ENCODE results near the gene SVIL.
"Not testable (repeated sequence)": the region's sequence is repeated elsewhere in the genome, so short reads cannot be mapped to it uniquely, and the experiment has no call there.

The SVIL gene

DNA sequence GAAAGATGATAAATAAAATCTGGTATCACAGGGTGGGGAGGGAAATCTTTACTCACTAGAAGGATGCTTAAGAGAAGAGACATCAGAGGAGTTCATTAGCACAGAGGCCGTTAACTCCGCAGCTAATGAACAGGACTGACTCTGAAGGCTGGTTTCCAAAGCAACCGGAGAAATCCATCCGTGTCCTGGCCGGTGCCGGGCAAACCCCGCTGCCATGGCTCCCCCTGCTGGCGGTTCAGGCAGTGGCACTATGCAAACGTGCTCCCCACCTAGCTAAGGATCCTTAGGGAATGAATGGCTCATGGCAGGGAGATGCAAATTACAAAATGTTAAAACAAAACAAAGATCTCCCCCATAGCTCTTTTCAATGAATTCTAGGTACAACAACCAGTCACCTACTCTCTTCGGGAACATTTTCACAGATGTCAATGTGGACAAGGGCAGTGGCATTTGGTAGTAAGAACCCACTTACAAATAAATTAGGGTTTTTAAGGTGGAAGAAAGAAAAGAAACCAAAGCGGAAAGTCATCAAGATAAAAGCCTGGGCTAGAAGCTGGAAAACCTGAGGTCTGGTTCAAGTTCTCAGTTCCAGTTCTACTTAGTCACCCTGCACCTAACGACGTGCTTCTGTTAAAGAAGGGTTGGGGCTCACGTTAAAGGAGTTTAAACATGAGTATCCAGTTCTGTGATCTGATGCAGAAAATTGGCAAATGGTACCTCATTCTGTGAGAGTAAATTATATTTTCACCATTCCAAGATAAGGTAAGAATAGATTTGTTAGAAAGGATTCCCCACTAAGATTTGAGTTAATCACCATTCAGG, 138.2 kb downstream of the SVIL start:
- Mint-ChIP-seq H3K9me3 (no peaks in the 10 kb centered on the region), H3K4me3 (no peak overlapping the region), H3K27ac (no peak overlapping the region), H3K27me3 (ENCODE audit: low read depth) (no peaks in the 10 kb centered on the region), H3K4me1 (peaks cover 5% of the 10 kb centered on the region), H3K36me3 (ENCODE audit: low read depth) (peaks cover 47% of the 10 kb centered on the region)
- TF ChIP-seq, protein P1, sequence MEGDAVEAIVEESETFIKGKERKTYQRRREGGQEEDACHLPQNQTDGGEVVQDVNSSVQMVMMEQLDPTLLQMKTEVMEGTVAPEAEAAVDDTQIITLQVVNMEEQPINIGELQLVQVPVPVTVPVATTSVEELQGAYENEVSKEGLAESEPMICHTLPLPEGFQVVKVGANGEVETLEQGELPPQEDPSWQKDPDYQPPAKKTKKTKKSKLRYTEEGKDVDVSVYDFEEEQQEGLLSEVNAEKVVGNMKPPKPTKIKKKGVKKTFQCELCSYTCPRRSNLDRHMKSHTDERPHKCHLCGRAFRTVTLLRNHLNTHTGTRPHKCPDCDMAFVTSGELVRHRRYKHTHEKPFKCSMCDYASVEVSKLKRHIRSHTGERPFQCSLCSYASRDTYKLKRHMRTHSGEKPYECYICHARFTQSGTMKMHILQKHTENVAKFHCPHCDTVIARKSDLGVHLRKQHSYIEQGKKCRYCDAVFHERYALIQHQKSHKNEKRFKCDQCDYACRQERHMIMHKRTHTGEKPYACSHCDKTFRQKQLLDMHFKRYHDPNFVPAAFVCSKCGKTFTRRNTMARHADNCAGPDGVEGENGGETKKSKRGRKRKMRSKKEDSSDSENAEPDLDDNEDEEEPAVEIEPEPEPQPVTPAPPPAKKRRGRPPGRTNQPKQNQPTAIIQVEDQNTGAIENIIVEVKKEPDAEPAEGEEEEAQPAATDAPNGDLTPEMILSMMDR (IDR thresholded peaks at IDR 0.05; ENCODE audit: unreplicated experiment in 3 of 3): peak; percentile 79 to 88 (median 87)

DNA sequence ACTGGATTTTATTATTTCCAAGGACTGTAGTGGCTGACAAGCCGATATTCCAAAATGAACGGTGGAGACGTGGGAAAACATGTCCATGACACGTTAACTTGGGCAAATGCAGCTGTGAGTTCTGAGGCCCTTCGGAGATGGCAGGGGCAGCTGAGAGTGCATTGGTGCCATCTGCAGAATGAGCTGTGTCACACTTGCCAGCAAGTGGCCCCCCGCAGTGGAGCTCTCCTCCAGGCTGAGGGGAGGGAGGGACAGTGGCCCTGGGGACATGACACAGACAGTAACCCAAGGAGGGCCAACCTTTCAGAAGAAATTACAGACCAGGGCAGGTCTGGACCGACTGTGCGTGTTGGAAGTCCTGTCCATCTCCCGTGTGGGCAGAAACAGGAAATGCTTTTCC, 139.4 kb downstream of the SVIL start:
- peaks cover 52% of the 10 kb centered on the region for H3K36me3 Mint-ChIP-seq (ENCODE audit: low read depth)
- no peaks in the 10 kb centered on the region for H3K27me3 Mint-ChIP-seq (ENCODE audit: low read depth)
- H3K4me3 Mint-ChIP-seq: no peak overlapping the region
- peaks cover 5% of the 10 kb centered on the region for H3K4me1 Mint-ChIP-seq
- H3K27ac Mint-ChIP-seq: peak overlapping the region in 1 of 3 experiments; percentile 21
- TF ChIP-seq, protein P1 (IDR thresholded peaks at IDR 0.05; ENCODE audit: unreplicated experiment in 3 of 3): no peak
- no peaks in the 10 kb centered on the region for H3K9me3 Mint-ChIP-seq

DNA sequence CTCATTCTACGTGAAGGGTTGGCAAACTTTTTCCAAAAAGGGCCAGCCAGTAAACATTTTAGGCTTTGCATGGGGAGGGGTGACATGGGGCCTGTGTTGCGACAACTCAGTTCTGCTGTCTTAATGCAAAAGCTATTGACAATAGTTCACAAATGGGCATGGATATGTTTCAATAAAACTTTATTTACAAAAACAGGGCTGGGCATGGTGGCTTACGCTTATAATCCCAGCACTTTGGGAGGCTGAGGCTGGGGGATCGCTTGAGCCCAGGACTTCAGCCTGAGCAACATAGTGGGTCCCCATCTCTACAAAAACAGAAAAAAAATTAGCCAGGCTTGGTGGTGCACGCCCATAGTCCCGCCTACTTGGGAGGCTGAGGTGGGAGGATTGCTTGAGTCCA, 141.1 kb downstream of the SVIL start:
- no peak overlapping the region for H3K27ac Mint-ChIP-seq
- no peaks in the 10 kb centered on the region for H3K27me3 Mint-ChIP-seq (ENCODE audit: low read depth)
- no peaks in the 10 kb centered on the region for H3K9me3 Mint-ChIP-seq
- H3K4me1 Mint-ChIP-seq: peaks cover 5% of the 10 kb centered on the region
- TF ChIP-seq, protein P1 (IDR thresholded peaks at IDR 0.05; ENCODE audit: unreplicated experiment in 3 of 3): no peak
- no peak overlapping the region for H3K4me3 Mint-ChIP-seq
- peaks cover 61% of the 10 kb centered on the region for H3K36me3 Mint-ChIP-seq (ENCODE audit: low read depth)

DNA sequence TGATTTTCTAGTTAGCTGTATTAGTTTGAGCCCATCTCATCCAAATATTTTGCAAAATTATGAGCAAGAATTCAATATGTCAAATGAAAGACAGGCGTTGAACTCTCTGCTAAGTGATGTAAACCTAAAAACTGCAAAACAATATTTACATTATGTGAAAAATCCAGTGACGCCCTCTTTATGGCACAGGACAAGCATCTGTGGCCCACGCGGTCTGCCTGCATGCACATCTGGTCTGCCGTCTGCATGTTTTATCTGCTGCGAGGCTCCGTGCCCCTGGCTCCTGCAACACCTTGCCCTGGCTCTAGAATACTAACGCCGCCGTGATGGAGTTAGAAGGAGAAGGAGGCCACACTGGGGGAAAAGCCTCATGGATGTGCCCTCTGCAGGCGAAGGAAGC, 142.0 kb downstream of the SVIL start:
- peaks cover 70% of the 10 kb centered on the region for H3K36me3 Mint-ChIP-seq (ENCODE audit: low read depth)
- no peak overlapping the region for H3K4me3 Mint-ChIP-seq
- H3K9me3 Mint-ChIP-seq: no peaks in the 10 kb centered on the region
- H3K27me3 Mint-ChIP-seq (ENCODE audit: low read depth): no peaks in the 10 kb centered on the region
- TF ChIP-seq, protein P1 (IDR thresholded peaks at IDR 0.05; ENCODE audit: unreplicated experiment in 3 of 3): no peak
- H3K4me1 Mint-ChIP-seq: peaks cover 5% of the 10 kb centered on the region
- no peak overlapping the region for H3K27ac Mint-ChIP-seq

DNA sequence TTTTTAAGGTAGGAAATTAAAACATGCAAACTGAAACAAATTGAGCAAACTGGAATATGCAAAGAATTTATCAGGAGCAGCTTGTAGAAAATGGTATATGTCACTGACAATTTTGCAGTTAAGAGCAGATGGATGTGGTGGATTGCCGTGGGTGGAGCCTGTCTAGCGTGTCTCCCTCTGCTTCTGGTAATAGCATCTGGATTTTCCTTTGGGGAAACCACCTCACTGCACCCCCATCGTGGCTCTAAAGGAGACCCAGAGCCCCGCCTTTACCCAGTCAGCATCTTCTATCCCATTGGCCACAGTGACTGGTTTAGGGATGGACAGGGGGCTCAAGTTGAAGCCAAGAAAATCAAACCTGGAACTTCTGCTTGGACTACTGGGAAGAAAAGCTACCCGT, 142.9 kb downstream of the SVIL start:
- H3K9me3 Mint-ChIP-seq: no peaks in the 10 kb centered on the region
- TF ChIP-seq, protein P1 (IDR thresholded peaks at IDR 0.05; ENCODE audit: unreplicated experiment in 3 of 3): no peak
- peaks cover 66% of the 10 kb centered on the region for H3K36me3 Mint-ChIP-seq (ENCODE audit: low read depth)
- no peak overlapping the region for H3K4me3 Mint-ChIP-seq
- no peak overlapping the region for H3K27ac Mint-ChIP-seq
- H3K4me1 Mint-ChIP-seq: peaks cover 5% of the 10 kb centered on the region
- no peaks in the 10 kb centered on the region for H3K27me3 Mint-ChIP-seq (ENCODE audit: low read depth)

DNA sequence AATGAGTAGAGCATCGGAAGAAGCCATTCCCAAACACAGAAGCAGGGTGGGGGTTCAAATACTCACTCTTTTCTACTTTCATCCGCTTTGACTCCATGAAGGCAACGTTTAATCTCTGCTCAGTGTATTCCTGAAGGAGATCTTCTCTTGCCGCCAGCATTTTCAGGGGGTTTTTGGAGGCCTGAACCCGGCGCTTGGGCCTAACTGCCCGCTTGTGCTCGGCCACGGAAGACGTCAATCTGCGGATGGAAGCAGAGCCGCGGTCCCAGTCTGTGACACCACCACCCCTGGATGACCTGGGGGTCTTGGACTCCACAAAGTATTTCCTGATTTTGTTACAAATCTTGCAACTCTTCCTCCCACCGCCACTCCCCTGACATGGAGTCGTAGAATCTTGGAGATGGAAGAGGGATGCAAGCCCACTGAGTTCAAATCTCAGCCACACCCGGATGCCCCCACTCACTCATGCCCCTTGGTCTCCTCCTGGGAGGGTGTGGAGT, 143.9 kb downstream of the SVIL start:
- not testable (repeated sequence) for H3K27ac Mint-ChIP-seq; H3K27me3 Mint-ChIP-seq (ENCODE audit: low read depth); H3K4me3 Mint-ChIP-seq; H3K4me1 Mint-ChIP-seq; H3K9me3 Mint-ChIP-seq
- H3K36me3 Mint-ChIP-seq (ENCODE audit: low read depth): peaks cover 69% of the 10 kb centered on the region

DNA sequence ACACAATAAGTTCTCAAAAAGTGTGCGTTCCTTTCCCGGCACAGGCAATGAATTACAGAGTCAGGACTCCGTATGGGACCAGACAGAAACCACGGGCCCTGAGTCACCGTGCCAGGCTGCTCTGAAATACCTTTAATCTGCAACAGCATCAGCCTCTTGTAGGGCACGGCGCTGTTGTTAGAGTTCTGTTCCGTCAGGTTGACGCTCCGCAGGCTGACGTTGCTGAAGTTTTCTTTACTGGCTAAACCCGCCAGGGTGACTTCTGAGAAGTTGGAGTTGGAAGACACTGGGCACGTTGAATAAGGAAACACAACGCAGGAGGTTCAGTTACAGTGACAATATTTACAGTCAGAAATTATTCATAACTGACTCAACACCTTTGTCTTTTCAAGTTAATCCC, 146.3 kb downstream of the SVIL start:
- not testable (repeated sequence) for H3K9me3 Mint-ChIP-seq; H3K27ac Mint-ChIP-seq; H3K27me3 Mint-ChIP-seq (ENCODE audit: low read depth); H3K4me3 Mint-ChIP-seq
- Mint-ChIP-seq H3K4me1 (peaks cover 16% of the 10 kb centered on the region), H3K36me3 (ENCODE audit: low read depth) (peaks cover 80% of the 10 kb centered on the region)
